A172 (cell line): ENCODE data around the gene SPDYE1. TPM values are rescaled to one million over a fixed set of nuclear protein-coding genes. Genes with fewer than 3 reads are reported as not detected.

Experiments used
- DNase-seq: peaks from one replicate; pipeline ENCODE4 v3.0.0-alpha.2; 2015; ENCODE audit warnings: low spot score
- total RNA-seq: library from RNA; depleted of rRNA; stranded (reverse); fragments of >200 nt; shearing (Covaris generic); gene quantifications from 2 replicates; pipeline ENCODE4 v1.2.3, GENCODE V29; 2014

The SPDYE1 gene
- total RNA-seq, 1 experiment from 2014 or later: not detected

DNA sequence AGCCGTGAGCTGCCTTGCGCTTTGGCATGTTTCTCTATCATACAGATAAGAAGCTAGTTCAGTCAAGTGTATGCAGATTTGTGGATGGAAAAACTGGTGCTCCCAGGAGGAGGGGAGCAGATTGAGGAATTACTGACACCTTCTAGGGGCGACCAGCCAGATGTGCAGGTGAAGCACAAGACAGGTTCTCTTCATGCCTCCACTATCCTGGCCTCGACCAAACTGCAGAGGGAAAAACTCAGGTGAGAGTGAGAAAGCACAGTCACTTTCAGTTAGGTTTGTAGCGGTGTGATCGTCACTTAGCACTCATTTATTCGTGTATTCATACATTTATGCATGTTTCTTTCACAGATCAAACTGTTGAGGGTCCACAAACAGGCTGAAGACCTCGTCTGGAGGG, 46.2 kb downstream of the SPDYE1 start:
- no peak for DNase-seq

DNA sequence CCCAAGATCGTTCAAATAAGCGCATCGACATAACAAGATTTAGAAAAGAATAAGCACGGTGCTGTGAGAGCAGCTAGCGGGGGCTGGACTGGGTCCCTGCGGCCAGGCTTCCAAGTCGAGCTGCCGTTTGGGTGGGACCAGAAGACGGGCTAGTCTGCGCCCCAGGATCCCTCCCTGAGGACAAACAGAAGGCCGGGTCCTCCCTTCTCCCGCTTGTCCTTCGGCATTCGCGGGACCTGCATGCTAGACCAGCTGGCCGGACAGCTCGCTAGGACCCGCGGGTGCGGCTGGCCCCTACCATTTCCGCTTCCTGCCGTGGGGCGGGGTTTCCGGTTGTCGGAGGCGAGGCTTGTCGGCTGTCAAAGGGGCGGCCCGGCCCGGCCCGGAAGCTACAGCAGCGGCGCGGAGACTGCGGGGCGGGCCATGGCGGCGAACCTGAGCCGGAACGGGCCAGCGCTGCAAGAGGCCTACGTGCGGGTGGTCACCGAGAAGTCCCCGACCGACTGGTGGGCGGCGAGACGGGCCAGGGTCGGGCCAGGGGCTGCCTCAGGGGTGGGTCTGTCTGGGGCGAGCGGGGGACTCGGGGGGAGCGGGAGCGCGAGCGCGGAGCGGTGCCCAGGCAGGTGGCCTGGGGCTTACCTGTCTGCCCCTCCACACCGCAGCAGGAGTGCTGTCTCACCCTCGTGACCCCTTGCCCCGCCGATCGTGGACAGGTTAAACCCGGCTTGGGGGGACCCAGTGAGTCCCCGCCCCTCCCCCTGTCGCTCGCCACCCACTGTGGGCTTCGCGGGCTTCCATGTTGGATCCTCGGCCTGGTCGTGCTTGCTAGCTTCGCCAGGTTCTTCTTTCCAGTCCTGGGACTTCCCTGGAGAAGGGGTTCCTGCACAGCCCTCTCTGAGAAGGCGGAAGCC, 46.9 kb downstream of the SPDYE1 start, which contains the start of gene DBNL:
DBNL (plus strand) TSS at position 388 of the 911 bp plus-strand sequence; CDS start at position 424, 36 bp downstream.
- DNase-seq: peak; percentile 90

- DNase-seq: no peak
These were observed 47.7 kb downstream of the SPDYE1 start for GRCh38 chr7:44045226-44046014.

DNA sequence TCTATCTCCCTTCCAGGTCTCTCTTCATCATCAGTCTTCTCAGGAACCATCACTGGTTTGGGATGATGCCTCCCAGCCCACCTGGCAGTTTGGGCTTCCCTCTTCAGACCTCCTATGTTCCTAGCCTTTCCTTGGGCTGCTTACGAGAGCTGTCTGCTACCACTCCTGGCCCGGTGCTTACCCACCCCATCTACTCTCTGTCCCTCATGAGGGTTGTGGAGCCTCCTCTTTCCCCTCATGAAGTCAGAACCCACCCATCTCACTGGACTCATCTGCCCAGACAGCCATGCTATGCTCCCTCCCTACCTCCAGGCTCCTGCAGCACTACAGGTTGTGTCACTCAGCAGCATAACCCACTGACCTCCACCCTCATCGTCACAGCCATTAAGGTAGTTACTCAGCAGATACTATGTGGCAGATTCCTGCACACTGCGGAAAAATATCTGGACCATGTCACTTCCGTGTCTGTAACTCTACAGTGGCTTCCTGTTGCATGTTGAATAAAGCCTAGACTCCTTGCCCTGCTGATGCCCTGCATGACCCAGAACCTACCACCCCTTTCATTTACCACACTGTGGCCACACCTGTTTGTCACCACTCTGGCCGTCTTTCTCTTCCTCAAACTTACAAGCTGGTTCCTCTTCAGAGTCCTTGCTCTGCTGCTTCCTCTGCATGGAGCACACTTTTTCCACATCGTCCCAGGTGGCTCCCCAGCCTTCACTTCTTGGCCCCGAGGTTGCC, 48.8 kb downstream of the SPDYE1 start:
- DNase-seq: no peak

DNA sequence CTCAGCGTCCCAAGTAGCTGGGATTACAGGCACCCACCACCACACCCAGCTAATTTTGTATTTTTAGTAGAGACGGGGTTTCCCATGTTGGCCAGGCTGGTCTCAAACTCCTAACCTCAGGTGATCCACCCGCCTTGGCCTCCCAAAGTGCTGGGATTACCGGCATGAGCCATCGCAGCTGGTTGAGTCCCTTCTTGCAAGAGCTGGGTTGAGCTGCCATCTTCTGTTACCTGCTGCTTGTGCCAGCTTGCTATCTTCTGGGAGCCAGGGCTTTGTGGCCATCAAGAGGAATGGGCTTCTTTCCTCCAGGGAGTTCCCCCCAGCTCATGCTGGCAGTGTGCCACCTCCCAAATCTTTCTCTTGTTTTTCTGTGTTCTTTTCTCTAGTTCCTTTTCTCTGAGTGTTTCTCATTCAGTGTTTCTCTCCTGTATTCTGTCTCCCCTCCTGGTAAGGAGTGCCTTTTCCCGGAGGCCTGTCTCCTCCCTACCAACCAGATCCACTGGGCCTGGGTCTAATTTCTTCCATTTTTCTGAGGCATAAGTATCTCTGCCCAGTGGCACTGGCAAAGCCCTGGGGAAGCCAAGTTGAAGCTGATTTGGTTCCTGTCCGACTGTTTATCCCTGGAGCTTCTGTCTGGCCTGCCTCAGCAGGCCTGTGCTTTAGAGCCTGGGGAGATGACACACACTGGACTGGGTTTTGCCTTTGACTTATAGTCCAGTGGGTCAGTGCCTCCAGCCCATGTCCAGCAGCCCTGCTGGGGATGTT, 50.5 kb downstream of the SPDYE1 start:
- DNase-seq: no peak

DNA sequence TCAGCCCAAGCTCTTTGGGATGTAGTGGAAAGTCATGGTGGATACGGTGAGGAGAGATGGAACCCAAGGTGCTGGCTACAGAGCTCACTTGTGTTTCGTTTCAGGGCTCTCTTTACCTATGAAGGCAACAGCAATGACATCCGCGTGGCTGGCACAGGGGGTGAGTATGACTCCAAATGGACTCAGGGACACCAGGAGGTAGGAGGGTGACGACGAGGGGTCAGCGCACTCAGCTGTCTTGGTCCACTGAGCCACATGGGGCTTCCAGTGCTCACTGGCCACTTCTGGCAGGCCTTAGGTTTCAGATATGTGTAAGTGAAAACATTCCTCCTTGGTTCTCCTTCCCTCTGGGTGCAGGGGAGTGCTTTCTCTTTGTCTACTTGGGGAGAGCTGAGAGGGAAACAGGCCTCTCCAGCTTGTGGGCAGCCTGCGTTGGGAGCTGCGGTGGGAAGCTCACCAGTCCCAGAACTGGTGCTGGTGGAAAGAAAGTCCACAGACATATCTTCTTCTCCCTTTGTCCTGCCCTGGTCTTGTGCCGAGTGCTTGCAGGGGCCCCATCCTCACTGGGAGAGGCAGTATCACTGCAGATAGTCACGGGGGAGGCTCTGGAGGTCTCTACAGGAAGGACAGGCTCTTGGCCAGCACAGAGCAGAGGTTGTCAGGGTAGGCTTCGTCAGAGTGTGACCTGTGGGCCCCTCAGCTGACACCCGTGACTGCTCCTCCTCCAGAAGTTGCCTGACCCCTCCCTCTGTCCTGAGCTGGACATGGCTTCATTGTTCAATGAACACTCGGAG, 52.6 kb downstream of the SPDYE1 start:
- no peak for DNase-seq

DNA sequence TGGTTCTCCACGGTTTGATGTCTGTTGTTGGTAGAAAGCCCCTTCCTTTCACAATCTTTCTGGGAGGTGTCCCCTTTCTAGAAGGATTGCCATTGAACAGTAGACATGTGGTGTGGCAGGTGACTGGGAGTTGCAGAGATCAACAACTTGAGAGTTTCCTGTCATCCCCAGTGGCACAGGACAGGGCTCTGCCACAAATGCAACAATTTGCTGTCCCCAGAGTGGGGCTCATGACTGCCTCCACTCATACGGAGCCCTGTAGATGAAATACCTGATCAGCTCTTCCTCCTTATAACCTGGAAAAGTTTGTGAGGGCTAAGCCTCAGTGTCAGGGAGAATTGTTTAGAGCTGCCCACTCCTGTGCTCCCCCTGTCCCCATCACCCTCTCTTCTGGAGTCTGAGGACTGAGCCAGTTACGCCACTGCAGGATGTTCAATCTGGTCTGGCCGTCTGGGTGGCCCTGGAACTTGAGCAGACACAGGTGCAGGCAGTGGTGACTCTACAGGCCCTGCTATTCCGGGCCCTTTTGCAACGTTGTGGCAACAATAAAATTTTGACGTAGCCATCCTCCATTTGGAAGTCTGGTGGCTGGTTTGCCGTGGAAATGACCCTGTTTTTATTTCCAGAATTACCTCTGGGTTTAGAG, 53.3 kb downstream of the SPDYE1 start:
- no peak for DNase-seq

DNA sequence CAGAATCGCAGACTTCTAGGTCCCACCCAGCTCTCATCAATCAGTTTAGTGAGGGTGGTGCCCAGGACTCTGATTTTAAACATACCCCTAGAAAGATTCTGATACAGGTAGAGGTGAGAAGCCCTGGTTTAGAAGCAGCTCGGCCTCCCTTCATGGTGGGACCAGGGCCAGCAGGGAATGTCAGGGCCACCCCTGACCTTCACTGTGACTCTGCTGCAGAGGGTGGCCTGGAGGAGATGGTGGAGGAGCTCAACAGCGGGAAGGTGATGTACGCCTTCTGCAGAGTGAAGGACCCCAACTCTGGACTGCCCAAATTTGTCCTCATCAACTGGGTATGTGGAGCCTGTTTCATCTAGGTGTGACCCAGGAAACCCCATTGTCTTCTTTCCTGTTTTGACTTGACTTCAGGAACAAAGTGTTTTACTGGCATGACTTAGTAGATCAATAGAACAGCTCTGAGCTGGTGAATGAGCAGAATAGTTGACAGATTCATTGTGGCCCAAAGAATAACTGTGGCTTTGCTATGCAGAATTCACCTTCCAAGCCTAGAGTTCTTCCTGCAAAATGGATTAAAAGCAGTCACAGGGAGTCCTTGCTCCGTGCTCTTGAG, 54.0 kb downstream of the SPDYE1 start:
- no peak for DNase-seq

DNA sequence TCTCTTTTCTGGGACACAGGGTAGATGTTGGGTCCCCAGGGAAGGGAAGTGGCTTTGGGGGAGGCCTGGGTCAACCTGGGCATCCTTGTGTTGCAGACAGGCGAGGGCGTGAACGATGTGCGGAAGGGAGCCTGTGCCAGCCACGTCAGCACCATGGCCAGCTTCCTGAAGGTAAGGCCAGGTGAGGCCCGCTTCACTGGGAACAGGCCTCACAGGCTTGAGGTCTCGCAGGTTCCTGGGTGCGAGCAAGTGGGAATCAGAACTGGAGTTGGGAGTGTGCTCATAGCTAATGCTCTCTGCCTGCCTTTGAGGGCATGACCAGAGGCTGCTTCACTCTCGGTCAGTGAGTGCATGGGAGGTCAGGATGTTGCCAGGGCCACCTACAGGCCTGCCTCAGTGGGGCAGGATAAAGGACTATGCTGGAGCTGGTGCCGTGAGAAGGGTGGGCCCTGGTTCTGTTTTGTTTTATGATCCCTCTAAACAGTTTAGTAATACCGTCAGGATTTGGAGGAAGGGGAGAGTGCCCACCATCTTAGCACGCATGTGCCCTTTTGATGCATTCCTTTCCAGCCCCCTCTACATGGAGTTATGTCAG, 55.2 kb downstream of the SPDYE1 start:
- DNase-seq: no peak

- DNase-seq: no peak
These were observed 59.0 kb downstream of the SPDYE1 start for GRCh38 chr7:44056681-44057080.

GRCh38 chr7:44057181-44057848, 59.6 kb downstream of the SPDYE1 start:
- DNase-seq: no peak

DNA sequence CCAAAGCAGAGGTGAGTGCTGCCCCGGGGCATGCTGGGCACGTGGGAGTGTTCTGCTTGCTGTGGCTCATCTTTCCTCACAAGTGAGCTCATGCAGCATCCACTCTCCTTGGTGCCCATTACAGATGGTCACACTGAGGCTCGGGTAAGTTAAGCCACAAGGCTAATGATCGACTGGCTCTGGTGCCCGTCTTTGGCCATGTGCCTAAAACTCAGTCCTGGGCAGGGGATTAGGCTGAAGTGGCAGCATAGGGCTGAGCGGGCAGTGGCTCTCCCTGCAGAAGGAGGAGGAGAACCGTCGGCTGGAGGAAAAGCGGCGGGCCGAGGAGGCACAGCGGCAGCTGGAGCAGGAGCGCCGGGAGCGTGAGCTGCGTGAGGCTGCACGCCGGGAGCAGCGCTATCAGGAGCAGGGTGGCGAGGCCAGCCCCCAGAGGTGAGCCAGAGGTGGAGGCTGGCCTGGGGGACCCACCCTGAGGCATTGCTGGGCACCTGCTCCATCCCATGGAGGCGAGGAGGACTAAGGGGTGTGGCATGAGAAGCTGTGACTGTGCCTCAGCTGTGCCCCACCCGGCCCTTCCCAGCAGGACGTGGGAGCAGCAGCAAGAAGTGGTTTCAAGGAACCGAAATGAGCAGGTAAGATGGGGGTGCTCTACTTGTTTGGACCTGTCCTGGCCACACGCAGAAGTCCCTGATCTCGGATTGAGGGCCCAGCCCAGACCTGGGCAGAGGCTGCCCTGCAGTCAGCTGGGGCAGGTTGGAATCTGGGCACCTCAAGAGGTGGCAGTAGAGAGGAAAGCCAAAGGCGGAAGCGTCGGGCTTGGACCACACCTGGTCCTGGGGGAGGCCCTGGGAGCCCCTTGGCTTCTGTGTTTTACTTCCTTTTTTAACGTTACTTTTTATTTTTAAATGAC, 60.4 kb downstream of the SPDYE1 start:
- DNase-seq: no peak

DNA sequence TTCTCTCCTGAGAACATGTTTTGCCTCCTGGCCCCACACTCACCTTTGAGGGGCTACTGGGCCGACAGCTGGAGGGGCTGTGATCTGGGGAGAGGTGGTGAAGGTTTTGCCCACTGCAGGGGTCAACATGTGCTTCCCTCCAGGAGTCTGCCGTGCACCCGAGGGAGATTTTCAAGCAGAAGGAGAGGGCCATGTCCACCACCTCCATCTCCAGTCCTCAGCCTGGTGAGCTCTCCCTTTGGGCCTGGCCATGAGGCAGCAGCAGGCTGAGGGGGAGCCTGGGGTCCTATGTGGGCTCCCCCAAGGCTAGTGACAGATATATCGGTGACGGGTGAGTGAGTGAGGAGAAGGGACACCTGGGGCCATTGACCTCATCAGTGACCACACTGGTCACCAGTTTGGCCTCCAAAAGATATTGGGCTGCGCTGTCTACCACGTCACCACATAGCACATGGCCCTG, 61.1 kb downstream of the SPDYE1 start:
- DNase-seq: no peak

- DNase-seq: no peak
These were observed 61.8 kb downstream of the SPDYE1 start for GRCh38 chr7:44059219-44060090.
